ENCODE measurements around the gene ZYG11A.

The ZYG11A gene

GRCh38 chr1:52876843-52877242, 34.3 kb downstream of the ZYG11A start:
- DNase-seq (ENCODE audit: low read depth in 4 of 4, low spot score in 1 of 4): no peak

DNA sequence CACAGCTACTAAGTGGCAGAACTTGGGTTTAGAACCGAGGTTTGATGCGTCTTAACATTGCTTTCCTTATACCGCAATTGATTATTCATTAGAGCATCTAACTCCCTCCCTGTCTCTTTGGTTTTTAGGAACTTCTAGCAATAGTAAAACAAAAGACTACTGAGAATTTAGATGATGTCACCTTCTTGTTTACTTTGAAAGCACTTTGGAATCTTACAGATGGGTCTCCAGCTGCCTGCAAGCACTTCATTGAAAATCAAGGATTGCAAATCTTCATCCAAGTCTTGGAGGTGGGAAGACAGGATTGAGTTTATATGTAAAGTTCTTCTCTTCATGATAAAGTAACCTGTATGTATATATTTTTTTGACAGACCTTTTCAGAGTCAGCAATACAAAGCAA, 35.0 kb downstream of the ZYG11A start:
- DNase-seq (ENCODE audit: low read depth in 4 of 4, low spot score in 1 of 4): no peak

GRCh38 chr1:52880206-52880605, 37.6 kb downstream of the ZYG11A start:
- DNase-seq (ENCODE audit: low read depth in 4 of 4, low spot score in 1 of 4): no peak

DNA sequence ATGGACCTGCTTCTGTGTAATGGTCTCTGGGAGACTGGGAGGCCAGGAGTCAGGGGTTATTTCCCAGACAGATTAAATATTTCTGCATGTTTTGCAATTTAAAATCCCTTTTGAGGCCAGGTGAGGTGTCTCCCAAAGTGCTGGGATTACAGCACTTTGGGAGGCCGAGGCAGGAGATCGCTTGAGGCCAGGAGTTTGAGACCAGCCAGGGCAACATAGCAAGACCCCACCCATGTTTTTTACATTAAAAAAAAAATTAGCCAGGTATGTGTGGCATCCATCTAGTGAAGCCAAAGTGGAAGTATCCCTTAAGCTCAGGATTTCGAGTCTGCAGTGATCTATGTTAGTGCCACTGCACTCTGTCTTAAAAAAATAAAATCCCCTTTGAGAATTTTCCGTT, 44.9 kb downstream of the ZYG11A start:
- no peak for DNase-seq (ENCODE audit: low read depth in 4 of 4, low spot score in 1 of 4)

DNA sequence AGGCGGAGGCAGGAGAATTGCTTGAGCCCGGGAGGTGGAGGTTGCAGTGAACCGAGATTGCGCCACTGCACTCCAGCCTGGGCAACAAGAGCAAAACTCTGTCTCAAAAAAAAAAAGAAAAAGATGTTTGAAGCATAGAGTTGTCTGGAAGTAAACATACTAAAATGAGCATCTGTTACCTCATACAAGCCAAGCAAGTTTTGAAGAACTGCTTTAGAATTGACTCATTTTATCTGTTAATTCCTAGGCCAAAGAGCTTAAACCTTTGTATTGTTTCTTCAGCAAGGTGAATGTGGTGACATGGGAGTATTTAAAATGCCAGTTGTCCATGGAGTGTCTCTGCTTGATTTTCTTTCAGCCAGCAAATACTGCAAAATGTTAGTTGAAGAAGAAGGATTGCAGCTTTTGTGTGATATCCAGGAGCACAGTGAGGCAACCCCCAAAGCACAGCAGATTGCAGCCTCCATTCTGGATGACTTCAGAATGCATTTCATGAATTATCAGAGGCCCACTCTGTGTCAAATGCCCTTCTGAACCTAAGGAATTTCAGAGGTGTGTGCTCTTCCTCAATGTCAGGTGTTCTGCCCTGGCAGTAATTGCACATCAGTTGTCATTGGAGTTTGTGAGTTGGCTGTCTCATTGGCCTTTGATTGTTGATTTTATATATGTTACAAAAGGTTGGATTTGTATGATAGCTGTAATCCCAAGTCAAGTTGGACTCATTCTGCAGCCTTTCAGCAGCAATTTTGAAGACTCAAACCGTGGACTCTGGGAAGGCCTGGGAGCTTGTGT, 50.1 kb downstream of the ZYG11A start:
- DNase-seq (ENCODE audit: low read depth in 4 of 4, low spot score in 1 of 4): no peak

GRCh38 chr1:52899445-52899894, 56.9 kb downstream of the ZYG11A start:
- DNase-seq (ENCODE audit: low read depth in 4 of 4, low spot score in 1 of 4): no peak

- DNase-seq (ENCODE audit: low read depth in 4 of 4, low spot score in 1 of 4): no peak
These were observed 57.8 kb downstream of the ZYG11A start for GRCh38 chr1:52900402-52900801.

- no peak for DNase-seq (ENCODE audit: low read depth in 4 of 4, low spot score in 1 of 4)
These were observed 58.8 kb downstream of the ZYG11A start for GRCh38 chr1:52901384-52901783.

DNA sequence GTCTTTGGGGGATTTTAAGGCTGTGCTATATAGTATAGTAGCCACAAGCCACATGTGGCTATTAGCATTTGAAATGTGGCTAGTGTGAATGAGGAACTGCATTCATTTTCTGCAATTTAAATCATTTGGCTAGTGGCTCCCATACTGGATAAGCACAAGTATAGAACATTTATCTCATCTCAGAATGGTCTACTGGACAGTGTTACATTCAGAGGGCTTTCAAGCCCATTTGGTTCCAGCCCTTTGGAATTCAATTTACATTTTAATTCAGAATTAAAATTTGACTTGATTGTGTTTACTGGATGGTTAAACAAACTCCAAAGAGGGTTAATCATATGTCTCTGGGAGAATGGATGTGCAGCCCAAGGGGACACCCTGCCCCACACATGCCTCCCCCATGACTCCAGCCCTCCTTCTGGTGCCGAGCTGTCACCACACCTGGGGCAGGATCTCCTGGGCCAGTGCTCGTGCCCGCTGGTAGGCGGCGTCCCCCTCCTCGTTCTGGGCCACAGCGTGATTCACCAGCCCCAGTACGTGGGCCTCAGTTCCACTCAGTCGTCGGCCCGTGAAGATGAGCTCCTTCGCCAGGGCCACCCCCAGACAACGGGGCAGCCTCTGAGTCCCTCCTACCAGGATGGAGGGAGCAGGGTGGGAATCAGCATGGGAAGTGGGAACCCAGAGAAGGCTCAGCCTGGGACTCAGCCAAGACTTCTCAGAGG, 61.8 kb downstream of the ZYG11A start:
- no peak for DNase-seq (ENCODE audit: low read depth in 4 of 4, low spot score in 1 of 4)

GRCh38 chr1:52904927-52905698, 62.6 kb downstream of the ZYG11A start:
- DNase-seq (ENCODE audit: low read depth in 4 of 4, low spot score in 1 of 4): no peak

GRCh38 chr1:52906135-52906603, 63.6 kb downstream of the ZYG11A start:
- no peak for DNase-seq (ENCODE audit: low read depth in 4 of 4, low spot score in 1 of 4)

GRCh38 chr1:52907068-52907811, 64.7 kb downstream of the ZYG11A start:
- no peak for DNase-seq (ENCODE audit: low read depth in 4 of 4, low spot score in 1 of 4)

DNA sequence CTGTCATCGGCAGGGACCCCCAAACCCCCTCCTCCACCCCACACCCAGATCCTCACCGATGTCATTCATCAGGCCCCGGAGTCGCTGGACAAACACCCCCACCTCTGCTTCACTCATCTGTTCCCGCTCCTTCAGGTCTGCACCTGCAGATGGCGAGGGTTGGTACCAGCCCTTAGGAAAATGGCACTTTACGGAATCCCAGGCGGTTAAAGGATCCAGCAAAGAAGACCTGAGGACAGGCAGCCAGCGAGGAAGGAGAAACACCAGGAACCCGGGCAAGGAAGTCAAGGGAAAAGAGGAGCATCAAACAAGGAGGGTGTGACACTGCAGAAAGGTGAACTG, 65.2 kb downstream of the ZYG11A start:
- no peak for DNase-seq (ENCODE audit: low read depth in 4 of 4, low spot score in 1 of 4)

- no peak for DNase-seq (ENCODE audit: low read depth in 4 of 4, low spot score in 1 of 4)
These were observed 69.0 kb downstream of the ZYG11A start for GRCh38 chr1:52911541-52911940.

- DNase-seq (ENCODE audit: low read depth in 4 of 4, low spot score in 1 of 4): no peak
These were observed 70.5 kb downstream of the ZYG11A start for GRCh38 chr1:52913014-52913413.

- no peak for DNase-seq (ENCODE audit: low read depth in 4 of 4, low spot score in 1 of 4)
These were observed 71.0 kb downstream of the ZYG11A start for GRCh38 chr1:52913537-52913936.

DNA sequence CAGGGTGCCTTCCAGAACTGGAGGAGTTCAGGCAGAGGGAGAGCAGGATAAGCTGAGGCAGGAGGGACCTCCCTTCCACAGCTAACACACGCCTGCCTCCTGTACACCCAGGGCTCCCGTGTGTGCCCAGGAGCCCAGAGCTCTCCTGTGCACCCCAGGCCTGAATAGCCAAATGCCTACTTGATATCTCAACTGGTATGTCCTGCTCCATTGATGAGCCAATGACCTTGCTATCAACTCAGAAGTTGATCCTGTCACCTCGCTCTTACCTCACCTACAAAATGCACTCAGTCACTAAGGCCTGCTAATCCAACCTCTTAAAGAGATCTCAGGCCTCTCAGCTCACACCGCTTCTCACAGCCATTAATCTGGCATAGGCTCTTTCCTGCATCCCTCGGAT, 71.9 kb downstream of the ZYG11A start:
- DNase-seq (ENCODE audit: low read depth in 4 of 4, low spot score in 1 of 4): no peak

DNA sequence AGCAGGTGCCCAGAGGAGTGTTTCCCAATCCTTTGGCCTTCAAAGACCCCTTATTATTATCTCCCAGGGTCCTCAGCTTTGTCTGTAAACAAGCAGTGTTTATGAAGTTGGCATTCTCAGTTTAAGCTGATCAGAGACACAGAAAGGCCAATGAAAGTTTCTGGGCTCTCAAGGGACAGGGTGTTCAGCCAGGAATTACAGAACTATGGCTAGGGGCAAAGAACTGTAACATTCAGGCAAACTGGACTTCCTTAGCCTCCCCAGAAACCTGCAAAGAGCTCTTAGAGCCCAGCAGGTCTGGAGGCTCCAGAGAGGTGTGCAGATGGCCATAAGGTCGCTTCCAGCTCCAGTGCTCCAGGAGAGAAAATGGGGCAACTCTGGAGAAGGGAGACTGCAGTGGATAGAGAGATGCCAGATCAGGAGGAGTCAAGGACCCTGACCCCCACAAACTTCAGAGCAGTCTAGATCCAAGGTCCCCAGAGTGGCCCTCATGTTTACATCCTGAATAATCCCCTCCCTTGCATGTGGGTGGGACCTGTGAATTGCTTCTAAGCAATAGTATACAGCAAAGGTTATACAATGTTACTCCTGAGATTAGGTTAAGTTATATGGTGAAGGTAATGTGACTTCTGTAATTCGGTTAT, 72.8 kb downstream of the ZYG11A start:
- DNase-seq (ENCODE audit: low read depth in 4 of 4, low spot score in 1 of 4): no peak

GRCh38 chr1:52915855-52916220, 73.3 kb downstream of the ZYG11A start:
- DNase-seq (ENCODE audit: low read depth in 4 of 4, low spot score in 1 of 4): no peak

DNA sequence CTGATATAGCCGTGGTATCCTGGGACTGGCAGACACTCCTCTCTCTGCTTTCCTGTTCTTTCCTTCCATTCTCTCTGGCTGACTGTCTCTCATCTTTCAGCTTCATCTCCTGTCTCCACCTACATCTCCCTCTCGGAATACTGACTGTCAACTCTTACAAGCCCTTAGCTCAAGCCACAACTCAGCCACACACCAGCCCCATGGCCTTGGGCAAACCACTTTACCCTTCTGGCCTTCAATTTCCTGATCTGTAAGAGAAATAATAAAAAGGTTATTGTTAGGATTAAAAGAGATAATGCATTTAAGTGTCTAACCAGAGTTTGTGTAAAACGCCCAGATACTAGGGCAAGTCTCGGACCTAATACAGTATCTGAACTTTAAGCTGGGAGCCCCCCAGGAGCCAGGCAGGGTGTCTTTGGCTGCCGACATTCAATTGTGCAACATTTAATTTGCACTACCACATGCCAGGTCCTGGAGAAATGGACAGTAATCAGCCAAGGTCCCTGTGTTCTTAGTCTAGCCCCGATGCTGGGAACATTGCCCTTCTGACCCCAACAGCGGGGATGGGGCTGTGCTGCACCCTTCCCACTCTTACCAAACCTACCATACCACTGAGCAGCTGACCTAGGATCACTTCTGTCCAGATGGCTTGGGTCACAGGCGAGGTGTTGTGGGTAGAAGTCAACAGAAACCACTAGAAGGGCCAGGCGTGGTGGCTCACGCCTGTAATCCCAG, 73.8 kb downstream of the ZYG11A start:
- DNase-seq (ENCODE audit: low read depth in 4 of 4, low spot score in 1 of 4): no peak
